Esophagus squamous epithelium (tissue), 4 donors: ENCODE results near the gene DST.

Experiments used
- CTCF ChIP-seq, 6 experiments: fragments of 450-650 bp in 4 of 6; fragments of 200-600 bp in 2 of 6; sonication (generic) in 2 of 6; IDR thresholded peaks; one replicate each; pipeline ENCODE4 v1.5.1; 2016 to 2019; ENCODE audit warnings: antibody characterized with exemption in 6 of 6, mild to moderate bottlenecking in 4 of 6, moderate library complexity in 4 of 6
- POLR2A ChIP-seq, 4 donors: fragments of 450-650 bp; IDR thresholded peaks; one replicate each; pipeline ENCODE4 v1.6.1; 2017; ENCODE audit warnings: antibody characterized with exemption in 4 of 4, mild to moderate bottlenecking in 4 of 4, moderate library complexity in 3 of 4

- TF ChIP-seq POLR2A (IDR thresholded peaks at IDR 0.05) (no peak), CTCF (IDR thresholded peaks at IDR 0.05) (no peak)
These were observed 42.5 kb upstream of the DST start for GRCh38 chr6:56685102-56685733.
